A673 (cell line): ENCODE data around the gene SLC25A20. TPM values are rescaled to one million over a fixed set of nuclear protein-coding genes. Genes with fewer than 3 reads are reported as not detected.
"Not testable (repeated sequence)": the region's sequence is repeated elsewhere in the genome, so short reads cannot be mapped to it uniquely, and the experiment has no call there.

Experiments
- BruUV-seq: library from RNA; stranded (reverse); fragments of 400-500 nt; replicated peaks from 2 replicates; lab custom pipeline; 2021; lab: Mats Ljungman, UMichigan
- CTCF ChIA-PET: fragments of 300-600 bp; sonication (Branson Sonifier 250); formaldehyde crosslinking; loops from one replicate; lab custom pipeline; 2022; ENCODE audit warnings: antibody characterized with exemption; lab: Charles Lee
- POLR2A ChIA-PET: fragments of 300-600 bp; sonication (Branson Sonifier 250); formaldehyde crosslinking; loops from one replicate; lab custom pipeline; 2022; ENCODE audit warnings: antibody characterized with exemption; ENCODE audit not compliant: low non-redundant PET; lab: Charles Lee
- DNase-seq: peaks from one replicate; pipeline ENCODE4 v3.0.0-alpha.2; 2015; ENCODE audit warnings: low spot score
- H3K27ac ChIP-seq: fragments of 200-600 bp; sonication (generic); 2 replicates; pipeline ENCODE4 v1.5.1; 2016; ENCODE audit warnings: mixed run types, low read depth, mild to moderate bottlenecking, mixed read lengths, antibody characterized with exemption, low read length; ENCODE audit not compliant: poor library complexity, severe bottlenecking
- H3K27me3 ChIP-seq: fragments of 200-600 bp; sonication (generic); replicated peaks from 2 replicates; pipeline ENCODE4 v1.6.1; 2017; ENCODE audit warnings: mixed run types, low read depth, mild to moderate bottlenecking, mixed read lengths, antibody characterized with exemption, low read length; ENCODE audit not compliant: insufficient read depth, poor library complexity
- H3K36me3 ChIP-seq: fragments of 200-600 bp; sonication (generic); 2 replicates; pipeline ENCODE4 v1.6.1; 2016; ENCODE audit warnings: mixed run types, mild to moderate bottlenecking, mixed read lengths, antibody characterized with exemption, low read length; ENCODE audit not compliant: insufficient read depth, poor library complexity, severe bottlenecking
- H3K4me1 ChIP-seq: fragments of 200-600 bp; sonication (generic); 2 replicates; pipeline ENCODE4 v1.6.1; 2017; ENCODE audit warnings: mixed run types, mild to moderate bottlenecking, mixed read lengths, antibody characterized with exemption, low read length; ENCODE audit not compliant: insufficient read depth, poor library complexity, severe bottlenecking
- H3K4me3 ChIP-seq: fragments of 200-600 bp; sonication (generic); 2 replicates; pipeline ENCODE4 v1.5.1; 2016; ENCODE audit warnings: low read depth, mixed run types, mild to moderate bottlenecking, mixed read lengths, low read length; ENCODE audit not compliant: poor library complexity, severe bottlenecking
- H3K9me3 ChIP-seq: fragments of 200-600 bp; sonication (generic); 2 replicates; pipeline ENCODE4 v1.6.1; 2016; ENCODE audit warnings: mixed run types, low read depth, mild to moderate bottlenecking, mixed read lengths, antibody characterized with exemption, low read length; ENCODE audit not compliant: poor library complexity, severe bottlenecking
- CTCF ChIP-seq: fragments of 300-800, 200-600 bp; sonication (generic); conservative IDR thresholded peaks from 2 replicates; pipeline ENCODE4 v1.5.1; 2017; ENCODE audit warnings: low read depth, mild to moderate bottlenecking, antibody characterized with exemption, low read length, moderate library complexity, mixed read lengths
- EZH2 ChIP-seq: fragments of 200-600 bp; sonication (generic); IDR thresholded peaks from 2 replicates; pipeline ENCODE4 v1.6.1; 2017; ENCODE audit warnings: borderline replicate concordance, low read depth, mild to moderate bottlenecking, mixed read lengths, antibody characterized with exemption, low read length; ENCODE audit not compliant: poor library complexity, severe bottlenecking
- intact Hi-C: fragments of 100-400 bp; cut with micrococcal nuclease; formaldehyde crosslinking; loops from one replicate; pipeline ENCODE4 v1.10.0; 2022; ENCODE audit not compliant: unreplicated experiment
- total RNA-seq: library from RNA; stranded (reverse); gene quantifications from 2 replicates; pipeline ENCODE4 v1.2.3, GENCODE V29; 2021

Gene SLC25A20
- total RNA-seq, 1 experiment from 2014 or later, result 4.9 TPM

- intact Hi-C loops, result no loop called here
- H3K27me3 ChIP-seq, result no peaks in the 10 kb centered on the region
- no peak for DNase-seq
- POLR2A ChIA-PET, result interaction anchor here (0.6 kb wide), 1 partner anchor 204 kb away, joined by 3 read pairs; no protein-coding TSS in a partner anchor
- CTCF ChIA-PET, result no interaction called here
- H3K4me3 ChIP-seq, result no peak overlapping the region
- H3K27ac ChIP-seq, result no peak overlapping the region
- TF ChIP-seq EZH2, result no peak
- no peak for TF ChIP-seq CTCF
- no peaks in the 10 kb centered on the region for H3K4me1 ChIP-seq
- no peaks in the 10 kb centered on the region for H3K9me3 ChIP-seq
- no TSS peak for BruUV-seq
- H3K36me3 ChIP-seq, result no peaks in the 10 kb centered on the region
Measured at GRCh38 chr3:48915296-48915695, 16.6 kb upstream of the SLC25A20 start.

- H3K4me3 ChIP-seq, BruUV-seq, intact Hi-C loops, H3K9me3 ChIP-seq, H3K27ac ChIP-seq, H3K4me1 ChIP-seq, CTCF ChIA-PET, DNase-seq, H3K36me3 ChIP-seq, H3K27me3 ChIP-seq: not testable (repeated sequence)
- POLR2A ChIA-PET, result interaction anchor here (0.7 kb wide), 1 partner anchor 36 kb away, joined by 3 read pairs; no protein-coding TSS in a partner anchor
Measured at GRCh38 chr3:48907026-48907425, 8.3 kb upstream of the SLC25A20 start.

GRCh38 chr3:48899273-48899672 lies 591 bp upstream of the SLC25A20 start:
- intact Hi-C loops, result no loop called here
- Histone ChIP-seq H3K4me1 (no peaks in the 10 kb centered on the region), H3K27me3 (no peaks in the 10 kb centered on the region), H3K27ac (no peak overlapping the region), H3K9me3 (no peaks in the 10 kb centered on the region), H3K36me3 (no peaks in the 10 kb centered on the region), H3K4me3 (peak overlapping the region; percentile 51)
- TF ChIP-seq CTCF (no peak), EZH2 (no peak)
- no peak for DNase-seq
- ChIA-PET POLR2A (no interaction called here), CTCF (no interaction called here)
- no TSS peak for BruUV-seq
